Stimulated activated CD8-positive, alpha-beta memory T cell treated with anti-CD3 and anti-CD28 coated beads, Interleukin-4, amount 100 ng/mL, for 4 hours (primary cell): ENCODE measurements around the gene NGRN.
A peak's percentile ranks its signal among the peaks of the same experiment; 100 is the strongest.

Source experiments
- DNase-seq, 2 donors: peaks; one replicate each; pipeline ENCODE4 v3.0.0-alpha.2; 2020; ENCODE audit warnings: low read depth in 2 of 2, low spot score in 1 of 2

Gene NGRN, protein sequence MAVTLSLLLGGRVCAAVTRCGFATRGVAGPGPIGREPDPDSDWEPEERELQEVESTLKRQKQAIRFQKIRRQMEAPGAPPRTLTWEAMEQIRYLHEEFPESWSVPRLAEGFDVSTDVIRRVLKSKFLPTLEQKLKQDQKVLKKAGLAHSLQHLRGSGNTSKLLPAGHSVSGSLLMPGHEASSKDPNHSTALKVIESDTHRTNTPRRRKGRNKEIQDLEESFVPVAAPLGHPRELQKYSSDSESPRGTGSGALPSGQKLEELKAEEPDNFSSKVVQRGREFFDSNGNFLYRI

DNA sequence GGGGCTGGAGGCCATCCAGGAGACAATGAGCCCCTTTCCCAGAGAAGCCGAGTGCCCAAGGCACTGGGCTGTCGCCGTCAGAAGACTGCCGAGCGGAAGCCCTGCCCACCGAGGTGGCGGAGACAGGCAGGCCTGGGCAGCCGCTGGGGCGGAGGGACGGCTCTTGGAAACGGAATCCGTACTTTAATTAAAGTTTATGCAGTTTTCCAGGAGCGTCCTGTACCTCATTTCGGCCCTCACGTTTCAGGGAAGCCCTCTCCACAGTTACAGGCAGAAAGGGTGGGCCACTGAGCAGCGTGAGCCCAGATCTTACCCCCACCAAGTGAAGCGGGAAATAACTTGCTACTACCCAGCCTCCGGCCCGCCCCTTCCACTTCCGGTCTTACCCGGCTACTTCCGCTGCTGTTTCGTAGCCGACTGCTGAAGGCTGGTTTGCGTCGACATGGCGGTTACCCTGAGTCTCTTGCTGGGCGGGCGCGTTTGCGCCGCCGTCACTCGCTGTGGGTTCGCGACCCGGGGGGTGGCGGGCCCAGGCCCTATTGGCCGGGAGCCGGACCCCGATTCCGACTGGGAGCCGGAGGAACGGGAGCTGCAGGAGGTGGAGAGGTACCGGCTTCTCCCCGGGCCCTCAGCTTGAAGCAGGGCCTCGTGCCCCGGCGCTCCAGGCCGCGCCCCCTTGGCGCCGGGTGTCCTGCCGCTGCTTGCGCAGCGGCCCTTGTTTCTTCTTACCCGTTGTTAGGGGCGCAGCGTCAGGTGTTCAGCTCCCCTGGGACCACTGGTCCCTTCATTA, at the start of gene NGRN:
Gene NGRN, plus strand, starts transcription at position 402 of the 790 bp plus-strand sequence. Its CDS starts 41 bp downstream, at position 443.
- DNase-seq = peak; percentile 77 to 85

DNA sequence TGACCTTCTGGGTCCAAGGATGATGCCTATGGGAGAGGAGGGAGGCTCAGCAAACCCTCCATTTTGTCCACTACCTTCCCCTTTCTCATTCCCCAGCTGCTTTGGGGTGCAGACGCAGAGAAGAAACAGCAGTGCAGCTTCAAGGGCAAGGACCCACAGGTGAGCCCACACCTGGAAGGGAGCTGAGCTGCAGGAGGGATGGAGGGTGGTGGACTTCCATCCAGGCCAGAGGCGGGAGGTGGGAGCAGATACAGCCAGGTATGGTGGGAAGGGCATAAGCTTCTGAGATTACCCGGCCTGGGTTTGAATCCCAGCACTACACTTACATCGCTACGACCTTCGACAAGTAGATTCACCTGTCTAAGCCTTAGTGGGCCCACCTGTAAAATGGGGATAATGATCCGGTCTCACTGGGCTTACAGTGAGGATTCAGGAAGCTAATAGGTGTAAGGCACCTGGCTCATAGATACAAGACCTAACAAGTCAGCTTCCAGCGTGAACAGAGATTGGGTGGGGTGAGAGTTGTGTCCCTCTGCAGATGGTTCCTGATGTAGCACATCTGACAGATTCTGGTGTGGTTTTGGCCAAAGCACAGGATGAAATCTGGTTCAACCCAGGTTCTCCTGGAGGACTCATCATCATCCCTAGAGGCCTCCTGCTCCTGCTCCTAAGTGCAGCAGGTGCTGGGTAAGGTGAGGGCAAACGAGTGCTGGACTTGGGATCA, 47.6 kb upstream of the NGRN start:
- no peak for DNase-seq

DNA sequence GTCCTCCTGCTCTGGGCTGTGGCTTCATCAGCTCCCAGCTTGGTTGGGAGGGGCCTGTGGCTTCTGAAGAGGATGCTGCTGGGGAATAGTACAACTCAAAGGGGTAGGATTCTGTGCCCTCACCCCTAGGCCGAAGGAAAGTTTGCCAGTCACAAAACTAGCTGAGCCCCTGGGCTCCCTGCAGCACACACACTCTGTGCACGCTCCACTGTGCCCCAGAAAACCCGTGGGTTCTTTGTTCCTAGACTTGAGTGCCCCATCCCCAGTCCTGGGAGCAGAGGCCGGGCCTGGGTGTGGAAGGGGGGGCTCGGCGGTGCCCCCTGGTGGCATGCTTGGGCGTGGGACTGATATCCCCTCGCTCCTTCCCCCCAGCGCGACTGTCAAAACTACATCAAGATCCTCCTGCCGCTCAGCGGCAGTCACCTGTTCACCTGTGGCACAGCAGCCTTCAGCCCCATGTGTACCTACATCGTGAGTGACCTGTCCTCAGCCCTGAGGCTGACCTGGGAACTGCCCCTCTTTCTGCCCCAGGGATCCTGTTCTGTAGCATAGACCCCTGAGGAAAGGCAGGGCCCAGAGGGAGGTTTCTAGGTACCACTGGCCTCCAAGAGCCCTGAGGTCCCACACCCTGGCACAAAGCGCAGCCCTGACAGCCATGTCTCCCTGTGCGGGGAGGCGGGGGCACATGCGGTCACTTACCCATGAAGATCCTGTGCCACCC, 45.9 kb upstream of the NGRN start:
- DNase-seq = no peak

DNA sequence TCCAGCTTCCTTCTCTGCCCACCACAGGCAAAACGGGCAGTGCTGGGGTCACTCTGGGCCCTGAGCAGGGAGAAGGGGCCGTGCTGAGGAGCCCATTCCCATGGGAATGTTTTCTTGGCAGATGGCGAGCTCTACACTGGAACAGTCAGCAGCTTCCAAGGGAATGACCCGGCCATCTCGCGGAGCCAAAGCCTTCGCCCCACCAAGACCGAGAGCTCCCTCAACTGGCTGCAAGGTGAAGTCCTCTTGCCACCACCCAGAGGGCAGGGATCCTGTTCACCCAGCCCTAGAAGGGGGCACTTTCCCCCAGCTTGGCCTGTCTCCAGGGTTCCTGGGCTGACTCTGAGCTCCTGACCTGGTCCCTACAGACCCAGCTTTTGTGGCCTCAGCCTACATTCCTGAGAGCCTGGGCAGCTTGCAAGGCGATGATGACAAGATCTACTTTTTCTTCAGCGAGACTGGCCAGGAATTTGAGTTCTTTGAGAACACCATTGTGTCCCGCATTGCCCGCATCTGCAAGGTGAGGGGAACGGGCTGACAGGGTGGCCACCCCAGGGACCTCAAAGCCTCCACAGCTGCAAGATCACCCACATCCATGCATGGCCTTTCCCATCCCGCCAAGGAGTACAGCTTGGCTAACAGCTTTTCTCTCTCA, 44.1 kb upstream of the NGRN start:
- no peak for DNase-seq

DNA sequence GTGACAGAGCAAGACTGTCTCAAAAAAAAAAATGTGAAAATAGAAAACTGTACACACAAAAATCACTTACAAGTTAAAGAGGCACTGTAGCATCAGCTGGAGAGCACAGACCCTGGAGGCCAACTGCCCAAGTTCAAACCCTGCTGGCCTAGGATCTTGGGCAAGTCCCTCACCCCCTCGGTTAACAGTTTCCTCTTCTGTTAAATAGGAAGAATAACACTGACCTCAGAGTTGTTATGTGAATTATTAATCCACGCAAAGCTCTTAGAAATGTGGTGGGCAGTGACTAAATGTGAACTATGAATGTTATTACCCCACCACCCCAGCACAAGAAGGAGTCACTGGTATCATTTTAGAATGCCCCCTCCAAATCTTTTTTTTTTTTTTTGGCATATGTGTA, 42.9 kb upstream of the NGRN start:
- DNase-seq = no peak

DNA sequence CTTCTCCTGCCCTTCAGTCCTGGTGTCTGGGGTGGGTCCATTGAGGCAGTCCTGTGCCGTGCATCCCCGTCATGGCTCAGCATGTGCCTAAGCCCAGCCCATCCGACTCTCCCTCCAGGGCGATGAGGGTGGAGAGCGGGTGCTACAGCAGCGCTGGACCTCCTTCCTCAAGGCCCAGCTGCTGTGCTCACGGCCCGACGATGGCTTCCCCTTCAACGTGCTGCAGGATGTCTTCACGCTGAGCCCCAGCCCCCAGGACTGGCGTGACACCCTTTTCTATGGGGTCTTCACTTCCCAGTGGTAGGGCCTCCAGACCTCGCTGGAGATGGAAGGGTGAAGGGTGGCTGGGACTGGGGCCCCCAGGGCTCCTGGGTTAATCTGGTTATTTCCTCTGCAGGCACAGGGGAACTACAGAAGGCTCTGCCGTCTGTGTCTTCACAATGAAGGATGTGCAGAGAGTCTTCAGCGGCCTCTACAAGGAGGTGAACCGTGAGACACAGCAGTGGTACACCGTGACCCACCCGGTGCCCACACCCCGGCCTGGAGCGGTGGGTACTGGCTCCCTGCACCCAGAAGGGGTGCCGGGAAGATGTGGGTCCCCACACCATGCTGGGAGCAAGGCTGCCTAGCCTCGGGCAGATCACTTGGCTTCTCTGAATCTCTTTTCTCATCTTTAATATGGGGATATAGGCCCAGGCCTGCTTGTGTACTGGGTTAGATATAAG, 41.9 kb upstream of the NGRN start:
- DNase-seq = no peak

DNA sequence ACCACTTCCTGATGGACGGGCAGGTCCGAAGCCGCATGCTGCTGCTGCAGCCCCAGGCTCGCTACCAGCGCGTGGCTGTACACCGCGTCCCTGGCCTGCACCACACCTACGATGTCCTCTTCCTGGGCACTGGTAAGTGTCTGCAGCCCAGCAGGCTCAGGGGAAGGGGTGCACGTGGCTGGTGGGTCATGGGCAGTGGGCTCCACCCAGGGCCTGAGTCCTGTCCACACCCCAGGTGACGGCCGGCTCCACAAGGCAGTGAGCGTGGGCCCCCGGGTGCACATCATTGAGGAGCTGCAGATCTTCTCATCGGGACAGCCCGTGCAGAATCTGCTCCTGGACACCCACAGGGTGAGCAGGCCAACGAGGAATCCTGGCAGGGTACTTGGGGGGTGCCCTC, 40.4 kb upstream of the NGRN start:
- DNase-seq = no peak

DNA sequence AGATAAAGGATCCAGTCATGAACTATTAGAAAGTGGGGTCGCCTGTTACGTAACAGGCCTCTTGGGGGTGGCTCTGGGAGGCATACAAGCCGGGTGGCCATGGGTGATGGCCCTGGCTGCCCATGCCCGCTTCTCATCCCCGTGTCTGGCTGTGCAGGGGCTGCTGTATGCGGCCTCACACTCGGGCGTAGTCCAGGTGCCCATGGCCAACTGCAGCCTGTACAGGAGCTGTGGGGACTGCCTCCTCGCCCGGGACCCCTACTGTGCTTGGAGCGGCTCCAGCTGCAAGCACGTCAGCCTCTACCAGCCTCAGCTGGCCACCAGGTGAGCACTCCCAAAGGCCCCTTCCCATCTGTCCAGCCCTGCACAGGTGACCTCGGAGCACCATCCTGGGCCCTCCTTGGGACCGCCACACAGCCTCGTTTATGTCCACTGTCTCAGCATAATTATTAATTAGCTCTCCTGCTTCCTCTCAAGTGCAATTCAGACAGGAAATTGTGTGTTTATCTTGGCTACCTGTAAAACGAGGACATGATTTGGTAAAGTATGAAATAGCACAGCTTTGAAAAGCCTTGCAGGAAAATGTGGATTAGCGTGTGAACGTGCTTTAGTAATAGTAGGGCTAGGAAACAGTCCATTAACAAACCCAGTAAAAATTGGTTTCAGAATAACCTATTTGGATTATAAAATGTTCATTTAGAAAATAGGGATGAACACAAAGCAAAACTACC, 39.8 kb upstream of the NGRN start:
- no peak for DNase-seq

DNA sequence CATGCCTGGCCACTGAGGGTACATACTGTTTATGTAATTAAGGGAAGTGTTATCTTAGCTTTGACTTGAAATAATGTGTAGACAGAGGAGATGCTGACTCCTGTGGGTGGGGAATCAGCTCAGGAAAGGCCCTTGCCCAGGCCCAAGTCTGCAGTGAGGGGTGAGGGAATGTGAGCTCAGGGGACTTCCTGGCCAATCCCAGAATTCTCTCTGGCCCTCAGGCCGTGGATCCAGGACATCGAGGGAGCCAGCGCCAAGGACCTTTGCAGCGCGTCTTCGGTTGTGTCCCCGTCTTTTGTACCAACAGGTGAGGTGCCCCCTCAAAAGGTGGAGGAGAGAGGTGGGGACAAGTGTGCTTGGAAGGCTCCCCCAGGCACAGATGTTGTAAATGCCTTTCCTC, 38.1 kb upstream of the NGRN start:
- DNase-seq = no peak

DNA sequence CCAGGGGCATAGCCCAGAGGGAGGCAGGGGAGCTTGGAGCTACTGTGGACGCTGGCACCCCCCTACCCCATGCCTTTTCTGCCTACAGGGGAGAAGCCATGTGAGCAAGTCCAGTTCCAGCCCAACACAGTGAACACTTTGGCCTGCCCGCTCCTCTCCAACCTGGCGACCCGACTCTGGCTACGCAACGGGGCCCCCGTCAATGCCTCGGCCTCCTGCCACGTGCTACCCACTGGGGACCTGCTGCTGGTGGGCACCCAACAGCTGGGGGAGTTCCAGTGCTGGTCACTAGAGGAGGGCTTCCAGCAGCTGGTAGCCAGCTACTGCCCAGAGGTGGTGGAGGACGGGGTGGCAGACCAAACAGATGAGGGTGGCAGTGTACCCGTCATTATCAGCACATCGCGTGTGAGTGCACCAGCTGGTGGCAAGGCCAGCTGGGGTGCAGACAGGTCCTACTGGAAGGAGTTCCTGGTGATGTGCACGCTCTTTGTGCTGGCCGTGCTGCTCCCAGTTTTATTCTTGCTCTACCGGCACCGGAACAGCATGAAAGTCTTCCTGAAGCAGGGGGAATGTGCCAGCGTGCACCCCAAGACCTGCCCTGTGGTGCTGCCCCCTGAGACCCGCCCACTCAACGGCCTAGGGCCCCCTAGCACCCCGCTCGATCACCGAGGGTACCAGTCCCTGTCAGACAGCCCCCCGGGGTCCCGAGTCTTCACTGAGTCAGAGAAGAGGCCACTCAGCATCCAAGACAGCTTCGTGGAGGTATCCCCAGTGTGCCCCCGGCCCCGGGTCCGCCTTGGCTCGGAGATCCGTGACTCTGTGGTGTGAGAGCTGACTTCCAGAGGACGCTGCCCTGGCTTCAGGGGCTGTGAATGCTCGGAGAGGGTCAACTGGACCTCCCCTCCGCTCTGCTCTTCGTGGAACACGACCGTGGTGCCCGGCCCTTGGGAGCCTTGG, 37.4 kb upstream of the NGRN start:
- DNase-seq = no peak

DNA sequence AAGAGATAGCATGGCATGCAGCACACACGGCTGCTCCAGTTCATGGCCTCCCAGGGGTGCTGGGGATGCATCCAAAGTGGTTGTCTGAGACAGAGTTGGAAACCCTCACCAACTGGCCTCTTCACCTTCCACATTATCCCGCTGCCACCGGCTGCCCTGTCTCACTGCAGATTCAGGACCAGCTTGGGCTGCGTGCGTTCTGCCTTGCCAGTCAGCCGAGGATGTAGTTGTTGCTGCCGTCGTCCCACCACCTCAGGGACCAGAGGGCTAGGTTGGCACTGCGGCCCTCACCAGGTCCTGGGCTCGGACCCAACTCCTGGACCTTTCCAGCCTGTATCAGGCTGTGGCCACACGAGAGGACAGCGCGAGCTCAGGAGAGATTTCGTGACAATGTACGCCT, 36.5 kb upstream of the NGRN start:
- no peak for DNase-seq

DNA sequence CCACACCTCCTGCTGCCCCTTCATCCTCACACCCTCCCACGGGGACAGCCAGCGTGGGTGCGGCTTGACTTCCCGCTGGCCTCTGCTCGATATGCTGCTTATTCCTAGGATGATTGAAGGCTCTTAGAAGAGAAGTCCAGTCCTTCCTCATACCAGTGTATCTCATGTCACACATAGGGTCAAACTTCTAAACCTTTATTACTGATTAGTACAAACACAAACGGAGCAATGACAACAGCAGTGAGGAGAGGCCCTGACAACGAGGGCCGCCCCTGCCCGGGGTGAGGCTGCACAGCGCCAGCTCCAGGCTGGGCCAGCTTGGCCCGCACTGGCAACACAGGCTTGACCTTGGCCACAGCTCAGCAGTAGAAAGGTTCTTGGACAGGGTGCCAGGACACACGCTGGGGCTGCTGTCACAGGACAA, 35.4 kb upstream of the NGRN start:
- DNase-seq = no peak

DNA sequence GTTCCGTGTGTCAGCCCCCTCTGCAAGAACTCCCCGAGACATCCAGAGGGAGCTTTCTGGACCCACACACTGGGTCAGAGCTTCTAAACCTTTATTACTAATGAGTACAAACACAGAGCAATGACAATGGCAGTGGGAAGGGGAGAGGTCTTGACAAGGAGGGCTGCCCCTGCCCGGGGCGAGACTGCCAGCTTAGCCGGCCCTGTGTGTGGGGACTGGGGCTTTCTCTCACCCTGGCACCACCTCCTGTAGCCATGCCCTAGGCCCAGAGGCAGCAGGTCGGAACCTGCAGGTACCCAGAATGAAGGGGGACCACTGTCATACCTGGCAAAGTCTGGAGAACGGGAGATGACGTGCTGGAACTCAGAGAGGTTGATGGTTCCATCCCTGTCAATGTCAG, 34.9 kb upstream of the NGRN start:
- DNase-seq = no peak

DNA sequence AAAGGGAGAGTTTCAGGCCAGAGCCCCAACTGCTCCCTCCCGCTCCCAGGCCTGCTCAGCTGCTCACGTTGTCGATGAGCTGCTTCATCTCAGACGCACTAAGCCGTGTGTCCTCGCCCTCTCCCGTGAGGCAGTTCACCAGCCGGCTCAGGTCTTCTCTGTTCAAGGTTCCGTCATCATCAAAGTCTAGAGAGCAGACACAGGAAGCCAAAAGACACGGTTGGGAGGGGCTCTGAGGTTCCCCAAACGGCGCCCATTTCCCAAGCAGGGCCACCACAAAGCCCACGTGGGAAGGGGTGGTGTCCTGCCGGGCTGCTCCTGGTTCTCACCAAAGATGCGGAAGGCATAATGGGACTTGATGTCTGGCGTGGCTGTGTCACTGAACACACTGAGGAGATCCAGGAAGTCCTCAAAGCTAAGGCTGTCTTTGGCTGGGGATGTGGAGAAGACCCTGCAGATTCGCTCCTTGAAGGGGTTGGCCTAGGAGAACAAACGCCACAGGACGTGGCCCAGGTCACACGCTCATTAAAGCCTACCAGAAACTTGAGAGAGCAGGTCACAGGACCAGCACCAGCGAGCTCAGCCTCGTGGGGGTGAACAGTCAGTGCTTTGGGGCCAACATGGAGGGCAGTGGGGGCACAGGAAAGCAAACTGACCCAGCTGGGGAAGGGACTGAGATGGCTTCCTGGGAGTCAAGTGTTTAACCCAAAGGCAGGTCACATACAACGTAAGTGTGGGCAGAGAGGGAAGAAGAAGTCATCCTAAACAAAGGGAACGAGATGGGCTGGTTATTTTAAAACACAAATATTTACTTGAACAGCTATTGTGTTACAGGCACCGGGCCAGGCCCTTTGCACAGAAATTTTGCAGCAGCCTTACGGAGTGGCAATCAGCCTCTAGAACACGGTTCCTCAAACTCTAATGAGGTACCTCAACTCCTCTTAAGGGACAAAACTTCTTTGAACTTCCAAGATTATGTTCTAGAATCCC, 34.1 kb upstream of the NGRN start:
- DNase-seq = peak; percentile 41 to 54

DNA sequence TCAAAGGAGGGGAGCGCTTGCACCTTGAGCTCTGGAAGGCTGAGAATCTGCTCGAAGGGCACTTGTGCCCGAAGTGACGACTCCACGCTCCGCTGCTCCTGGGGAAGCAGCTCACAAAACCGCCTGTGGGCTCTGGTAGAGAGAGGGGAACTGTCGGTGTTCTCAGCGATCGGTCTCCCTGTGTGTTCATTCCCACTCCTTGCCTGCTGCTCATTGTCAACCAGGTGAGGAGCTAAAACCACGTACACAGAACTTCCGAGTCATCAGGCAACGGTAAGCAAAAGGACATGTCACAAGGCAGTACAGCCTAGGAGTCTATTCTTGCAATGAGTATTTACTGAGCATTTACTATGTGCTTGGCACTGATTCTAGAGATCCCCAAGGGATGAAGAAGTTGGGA, 33.3 kb upstream of the NGRN start:
- DNase-seq = no peak

DNA sequence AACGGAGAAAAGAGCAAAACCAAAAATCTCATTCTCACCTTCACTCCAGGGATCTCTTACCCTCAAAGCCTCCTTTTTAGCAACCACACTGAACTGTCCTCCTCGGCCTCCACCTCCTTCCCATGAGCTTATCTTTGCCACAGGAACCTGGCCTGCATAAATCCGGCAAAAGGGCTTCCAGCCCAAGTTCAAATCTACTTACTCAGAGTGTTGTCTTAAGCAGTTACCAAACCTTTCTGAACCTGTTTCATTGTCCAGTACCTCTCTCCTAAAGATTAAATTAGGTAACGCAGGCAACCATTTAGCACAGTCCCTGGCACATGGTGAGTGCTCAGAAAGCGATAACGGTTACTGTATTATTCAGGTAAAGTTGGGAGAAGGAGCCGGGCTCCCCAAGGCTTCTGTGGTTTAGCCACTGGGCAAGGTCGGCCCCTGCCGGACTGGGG, 32.5 kb upstream of the NGRN start:
- no peak for DNase-seq
